NCI-H69 (cell line): ENCODE data around the gene METRNL.
"Not testable (repeated sequence)": the region's sequence is repeated elsewhere in the genome, so short reads cannot be mapped to it uniquely, and the experiment has no call there.

ENCODE experiments used
- DNase-seq: peaks from one replicate; lab custom pipeline; 2025; lab: John Stamatoyannopoulos, UW

The METRNL gene

DNA sequence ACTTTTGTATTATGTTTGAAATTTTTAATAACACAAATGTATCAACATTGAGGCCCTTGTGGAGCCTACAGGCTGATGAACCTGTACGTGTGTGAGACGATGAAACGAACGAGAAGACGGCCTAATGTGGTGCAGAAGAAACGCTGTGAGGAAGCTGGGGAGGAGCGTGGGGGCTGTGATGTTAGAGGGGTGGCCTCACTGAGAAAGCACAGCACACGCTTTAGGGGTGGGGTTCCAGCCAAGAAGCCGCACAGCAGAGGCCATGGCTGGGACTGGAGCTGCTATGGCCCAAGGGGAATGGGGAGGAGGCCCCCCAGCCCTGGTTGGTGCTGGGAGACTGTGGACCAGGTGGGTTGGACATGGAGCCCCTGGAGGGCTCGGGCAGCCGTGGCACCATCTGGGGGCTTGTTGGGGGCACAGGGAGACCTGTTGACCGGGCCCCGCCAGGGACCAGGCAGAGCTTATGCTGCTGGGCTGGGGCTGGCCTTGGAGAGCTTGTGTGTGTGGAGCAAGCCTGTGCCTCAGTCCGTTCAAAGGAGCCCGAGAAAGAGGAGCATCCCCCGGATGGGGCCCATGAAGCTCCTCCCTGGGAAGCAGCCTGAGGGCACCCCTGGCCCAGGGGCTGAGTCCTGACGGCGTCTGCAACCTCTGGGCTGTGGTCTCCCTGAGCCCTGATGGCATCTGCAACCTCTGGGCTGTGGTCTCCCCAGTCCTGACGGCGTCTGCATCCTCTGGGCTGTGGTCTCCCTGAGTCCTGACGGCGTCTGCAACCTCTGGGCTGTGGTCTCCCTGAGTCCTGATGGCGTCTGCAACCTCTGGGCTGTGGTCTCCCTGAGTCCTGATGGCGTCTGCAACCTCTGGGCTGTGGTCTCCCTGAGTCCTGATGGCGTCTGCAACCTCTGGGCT lies 44.7 kb downstream of the METRNL start:
- no peak for DNase-seq

DNA sequence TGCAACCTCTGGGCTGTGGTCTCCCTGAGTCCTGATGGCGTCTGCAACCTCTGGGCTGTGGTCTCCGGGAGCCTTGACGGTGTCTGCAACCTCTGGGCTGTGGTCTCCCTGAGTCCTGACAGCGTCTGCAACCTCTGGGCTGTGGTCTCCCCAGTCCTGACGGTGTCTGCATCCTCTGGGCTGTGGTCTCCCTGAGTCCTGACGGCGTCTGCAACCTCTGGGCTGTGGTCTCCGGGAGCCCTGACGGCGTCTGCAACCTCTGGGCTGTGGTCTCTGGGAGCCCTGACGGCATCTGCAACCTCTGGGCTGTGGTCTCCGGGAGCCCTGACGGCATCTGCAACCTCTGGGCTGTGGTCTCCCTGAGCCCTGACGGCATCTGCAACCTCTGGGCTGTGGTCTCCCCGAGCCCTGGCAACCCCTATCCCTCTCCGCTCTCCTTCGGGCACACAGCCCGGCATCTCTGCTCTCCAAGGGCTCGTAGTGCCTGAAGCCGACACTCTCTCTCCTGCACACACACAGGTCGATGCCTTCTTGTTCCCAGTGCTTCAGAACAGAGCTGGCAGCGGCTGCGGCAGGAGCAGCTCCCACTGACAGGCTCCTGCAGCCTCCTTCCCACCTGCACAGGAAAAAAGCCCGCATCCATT lies 45.6 kb downstream of the METRNL start:
- DNase-seq = no peak

DNA sequence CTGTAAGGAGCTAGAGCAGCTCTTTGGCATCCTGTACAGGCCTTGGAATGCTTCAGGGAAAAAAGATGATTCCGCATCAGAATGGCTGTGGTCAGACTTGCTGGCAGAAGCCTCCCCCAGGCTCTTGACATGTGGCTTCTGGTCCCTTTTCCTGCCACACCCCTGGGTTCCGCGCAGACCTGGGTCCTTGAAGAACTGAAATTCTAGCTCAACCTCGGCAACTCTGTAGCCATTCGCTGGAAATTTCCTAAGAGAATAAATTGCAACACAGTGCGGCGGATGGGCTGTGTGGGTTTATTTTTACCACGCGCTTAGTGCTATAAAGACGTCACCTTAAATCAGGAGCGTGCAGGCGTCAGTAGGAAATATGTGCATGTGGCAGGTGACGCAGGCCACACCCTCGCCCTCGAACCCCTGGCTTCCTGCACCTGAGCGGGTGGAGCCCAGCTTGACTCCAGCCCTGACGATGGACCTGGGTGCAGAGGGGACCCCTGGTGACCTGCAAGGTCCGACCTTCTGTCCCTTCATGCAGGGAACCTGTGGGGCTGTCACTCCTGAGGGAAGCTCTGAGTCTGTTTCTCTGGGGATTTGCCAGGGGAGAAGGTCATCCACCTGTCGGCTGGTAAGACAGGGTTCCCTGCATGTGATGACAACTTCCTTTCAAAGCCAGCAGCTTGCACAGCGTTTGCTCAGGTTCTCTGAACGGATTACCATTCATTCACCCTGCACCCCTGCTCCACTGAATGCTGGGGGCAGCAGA lies 46.3 kb downstream of the METRNL start:
- DNase-seq = no peak

DNA sequence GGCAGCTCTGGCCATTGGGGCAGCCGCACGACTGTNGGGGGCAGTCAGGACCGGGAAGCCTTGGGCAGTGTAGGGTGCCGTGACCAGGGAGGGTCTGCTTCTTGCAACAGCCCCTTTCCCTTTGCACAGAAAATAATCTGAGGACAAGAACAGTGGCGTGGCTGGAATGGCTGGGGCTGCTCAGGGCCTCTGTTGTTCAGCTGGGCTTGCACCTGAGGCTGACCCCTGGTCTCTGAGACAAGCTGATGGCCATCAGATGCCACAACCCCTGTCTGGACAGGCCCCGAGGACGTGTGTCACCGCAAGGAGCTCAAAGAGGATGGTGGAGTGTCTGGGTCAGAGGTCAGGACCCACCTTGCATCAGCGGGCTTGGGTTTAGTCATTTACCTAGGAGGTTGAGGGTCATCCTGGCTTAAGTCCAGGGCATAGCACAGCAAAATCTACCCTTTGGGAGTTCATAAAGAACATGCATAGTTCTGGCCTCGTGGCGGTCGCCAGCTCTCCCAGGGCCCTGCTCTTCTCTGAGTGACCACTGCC lies 46.9 kb downstream of the METRNL start:
- DNase-seq = no peak

DNA sequence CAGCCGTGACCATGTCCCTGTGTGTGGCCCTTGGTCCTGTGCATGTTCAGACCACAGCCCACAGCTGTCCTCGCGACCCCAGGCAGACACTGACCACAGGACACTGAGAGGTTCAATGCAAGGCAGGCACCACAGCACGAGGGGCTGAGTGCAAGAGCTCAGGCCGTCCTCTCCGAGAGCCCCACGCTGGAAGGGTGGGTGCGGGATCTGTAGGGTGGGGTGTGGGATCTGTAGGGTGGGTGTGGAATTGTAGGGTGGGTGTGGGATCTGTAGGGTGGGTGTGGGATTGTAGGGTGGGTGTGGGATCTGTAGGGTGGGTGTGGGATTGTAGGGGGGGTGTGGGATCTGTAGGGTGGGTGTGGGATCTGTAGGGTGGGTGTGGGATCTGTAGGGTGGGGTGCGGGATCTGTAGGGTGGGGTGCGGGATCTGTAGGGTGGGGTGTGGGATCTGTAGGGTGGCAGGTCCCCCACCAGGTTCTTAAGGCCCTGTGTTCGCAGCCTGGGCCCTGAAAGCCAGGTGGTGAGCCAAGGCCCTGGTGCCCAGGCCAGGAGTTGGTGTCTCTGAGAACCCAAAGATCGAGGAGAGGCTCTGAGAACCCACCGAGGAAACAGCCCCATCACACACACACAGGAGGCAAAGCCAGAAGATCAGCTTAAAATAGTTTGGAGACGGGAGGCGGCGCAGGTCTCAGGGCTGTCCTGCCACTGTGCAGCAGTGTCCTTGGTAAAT lies 48.2 kb downstream of the METRNL start:
- no peak for DNase-seq

DNA sequence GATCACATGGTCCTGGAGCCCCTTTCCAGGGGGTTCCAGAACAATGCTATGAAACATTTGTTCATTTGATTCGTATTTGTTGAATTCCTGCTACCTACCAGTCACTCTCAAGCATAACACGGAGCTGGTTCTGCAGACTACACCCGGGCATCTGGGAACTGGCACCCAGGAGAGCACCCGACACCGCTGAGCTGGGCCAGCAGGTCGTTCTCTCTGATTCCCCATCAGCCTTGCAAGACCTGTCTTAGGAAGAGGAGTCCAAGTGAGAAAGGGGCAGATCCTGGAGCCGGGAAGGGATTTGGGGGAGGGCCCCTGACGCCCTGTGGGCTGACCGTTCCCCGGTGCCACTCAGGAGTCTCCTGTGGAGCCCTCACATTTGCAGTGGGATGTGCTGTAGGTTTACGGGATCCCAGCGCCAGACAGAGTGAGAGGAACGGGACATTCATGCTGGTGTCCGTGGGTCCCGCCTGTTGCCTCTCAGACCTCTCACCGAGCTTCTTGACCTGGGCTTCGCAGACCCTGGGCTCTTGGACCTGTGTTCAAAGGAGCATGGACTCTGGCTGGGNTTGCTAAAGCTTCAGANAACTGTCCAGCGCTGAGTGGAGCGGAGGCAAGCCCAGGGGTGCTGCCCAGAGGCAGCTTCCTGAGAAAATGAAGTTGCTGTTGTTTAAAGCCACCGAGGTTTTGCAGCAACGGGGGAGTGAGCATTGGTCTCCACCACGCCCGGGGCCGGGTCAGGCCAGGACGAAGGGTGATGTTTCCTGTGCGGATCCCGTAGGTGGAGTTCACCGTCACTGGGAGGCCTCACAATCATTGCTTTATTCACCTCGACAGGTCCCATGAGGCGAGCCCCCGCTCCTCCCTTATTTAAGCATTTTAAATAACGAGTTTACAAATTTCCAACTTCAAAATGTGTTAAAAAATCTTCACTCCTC lies 49.2 kb downstream of the METRNL start:
- no peak for DNase-seq

DNA sequence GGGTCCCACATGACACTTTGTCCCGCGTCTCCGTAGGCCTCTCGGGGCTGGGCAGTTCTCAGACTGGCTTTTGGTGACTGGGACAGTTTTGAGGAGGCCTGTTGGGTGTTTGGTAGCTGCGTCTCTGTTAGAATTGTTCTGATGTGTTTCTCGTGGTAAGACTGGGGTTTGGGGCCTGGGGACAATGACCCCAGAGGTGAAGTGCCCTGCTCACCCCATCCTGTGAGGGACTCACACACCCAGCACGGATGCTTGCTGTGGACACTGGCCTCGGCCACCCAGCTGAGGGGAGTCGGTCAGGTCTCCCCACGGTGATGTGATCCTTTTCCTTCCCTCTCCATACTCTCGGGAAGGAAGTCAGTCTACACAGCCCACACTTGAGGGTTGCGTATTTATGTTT lies 50.3 kb downstream of the METRNL start:
- no peak for DNase-seq

DNA sequence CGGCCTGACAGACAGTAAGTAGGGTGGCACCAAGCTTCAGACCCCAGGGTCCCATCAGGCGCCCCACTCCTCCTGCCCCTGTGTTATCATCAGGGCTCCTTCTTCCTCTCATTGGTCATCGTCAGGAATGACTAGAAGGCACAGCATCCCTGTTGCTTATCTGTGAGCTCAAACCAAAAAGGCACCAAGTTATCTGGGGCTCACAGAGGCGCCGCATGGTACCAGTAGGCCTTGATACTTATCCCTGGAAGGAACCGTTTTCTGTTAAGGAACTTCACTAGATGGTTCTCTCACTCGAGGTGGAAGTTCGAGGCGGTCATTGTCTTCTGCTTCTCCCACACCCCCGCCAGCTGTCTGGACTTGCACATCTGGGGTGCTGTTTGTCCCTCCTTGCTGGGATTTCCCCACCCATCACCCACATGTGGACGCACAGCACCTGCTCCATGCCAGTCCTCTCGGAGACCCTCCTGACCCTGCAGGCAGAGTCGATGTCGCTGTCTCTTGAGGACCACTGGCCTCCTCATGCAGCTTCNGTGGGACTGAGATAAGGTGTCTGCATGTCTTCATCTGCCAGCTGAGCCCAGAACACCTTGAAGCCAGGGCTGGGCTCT lies 52.1 kb downstream of the METRNL start:
- DNase-seq = no peak

DNA sequence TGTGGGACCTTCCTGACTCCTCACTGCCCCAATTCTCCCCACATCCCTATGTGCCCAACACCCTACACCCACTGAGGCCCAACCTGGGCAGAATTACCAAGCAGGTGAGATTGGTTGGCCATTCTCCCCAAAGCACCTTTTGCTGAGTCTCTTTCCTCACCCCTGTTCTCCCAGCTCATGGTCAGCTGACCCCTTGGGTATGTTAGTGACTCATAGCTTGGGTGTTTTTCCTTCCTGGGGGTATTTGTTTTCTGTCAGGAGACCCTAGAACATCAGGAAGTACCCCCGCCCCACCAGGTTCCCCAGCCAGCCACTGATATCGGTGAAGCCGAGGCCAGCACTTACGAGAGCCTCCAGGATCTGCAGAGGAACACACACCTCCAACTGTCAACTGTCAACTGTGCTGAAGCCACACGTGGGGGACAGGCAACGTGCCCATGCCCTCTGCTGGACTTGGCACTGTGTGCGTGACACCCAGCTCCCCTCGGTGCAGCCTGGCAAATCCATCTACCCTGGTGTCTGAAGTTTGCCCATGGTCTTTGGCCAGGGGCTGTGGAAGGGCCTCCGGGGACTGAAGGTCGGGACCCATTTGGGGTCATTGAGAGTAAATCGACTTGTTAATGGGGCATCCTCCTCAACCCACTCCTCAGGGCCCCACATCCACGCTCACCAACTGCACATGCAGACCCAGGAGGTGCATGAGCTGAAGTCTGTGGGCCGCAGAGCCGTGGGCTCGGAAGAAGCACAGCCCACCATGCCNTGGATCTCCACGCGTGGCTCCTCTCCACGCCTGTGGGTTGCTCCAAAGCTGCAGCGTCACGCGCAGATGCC lies 53.1 kb downstream of the METRNL start:
- DNase-seq = no peak

DNA sequence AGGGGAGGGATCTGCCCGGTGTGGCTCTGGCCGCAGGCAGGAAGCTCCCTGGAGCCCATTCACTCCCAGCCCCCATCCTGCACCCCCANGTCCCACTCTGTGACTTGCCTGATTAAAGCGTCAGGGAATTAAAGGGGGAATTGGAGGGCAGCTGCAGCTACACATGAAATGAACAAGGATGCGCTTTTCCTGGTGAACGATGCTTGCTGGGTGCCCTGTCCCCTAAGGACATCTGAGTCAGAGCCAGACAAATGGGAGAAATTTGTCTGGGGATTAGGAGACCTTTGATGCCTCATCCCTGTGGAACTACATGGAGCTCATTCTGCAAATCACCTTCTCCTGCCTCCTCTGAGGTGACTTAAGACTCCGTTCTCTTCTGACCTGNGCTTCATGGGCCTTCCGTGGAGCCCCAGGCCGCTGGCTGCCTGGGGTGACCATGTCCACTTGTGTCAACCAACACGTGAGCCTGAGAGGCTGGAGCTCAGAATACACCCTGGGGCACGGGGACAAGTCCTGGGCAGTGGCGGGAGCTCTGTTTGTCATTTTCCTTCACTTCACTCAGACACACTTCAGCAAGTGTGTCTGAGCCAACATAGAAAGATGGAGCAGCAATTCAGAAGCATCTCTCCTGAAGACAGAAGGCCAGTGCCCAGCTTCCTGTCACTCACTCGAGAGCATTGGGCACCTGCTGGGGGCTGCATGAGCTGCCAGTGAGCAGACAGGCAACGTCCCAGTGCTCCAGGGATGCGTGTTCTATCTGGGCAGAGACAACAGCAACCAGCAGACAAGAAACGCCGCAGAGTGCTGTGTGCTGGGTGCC lies 54.1 kb downstream of the METRNL start:
- DNase-seq = no peak

DNA sequence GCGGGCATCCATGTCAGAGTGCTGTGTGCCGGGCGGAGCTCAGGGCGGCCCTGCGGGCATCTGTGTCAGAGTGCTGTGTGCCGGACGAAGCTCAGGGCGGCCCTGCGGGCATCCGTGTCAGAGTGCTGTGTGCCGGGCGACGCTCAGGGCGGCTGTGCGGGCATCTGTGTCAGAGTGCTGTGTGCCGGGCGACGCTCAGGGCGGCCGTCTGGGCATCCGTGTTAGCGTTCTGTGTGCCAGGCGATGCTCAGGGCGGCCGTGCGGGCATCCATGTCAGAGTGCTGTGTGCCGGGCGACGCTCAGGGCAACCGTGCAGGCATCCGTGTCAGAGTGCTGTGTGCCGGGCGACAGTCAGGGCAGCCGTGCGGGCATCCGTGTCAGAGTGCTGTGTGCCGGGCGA lies 55.0 kb downstream of the METRNL start:
- not testable (repeated sequence) for DNase-seq

DNA sequence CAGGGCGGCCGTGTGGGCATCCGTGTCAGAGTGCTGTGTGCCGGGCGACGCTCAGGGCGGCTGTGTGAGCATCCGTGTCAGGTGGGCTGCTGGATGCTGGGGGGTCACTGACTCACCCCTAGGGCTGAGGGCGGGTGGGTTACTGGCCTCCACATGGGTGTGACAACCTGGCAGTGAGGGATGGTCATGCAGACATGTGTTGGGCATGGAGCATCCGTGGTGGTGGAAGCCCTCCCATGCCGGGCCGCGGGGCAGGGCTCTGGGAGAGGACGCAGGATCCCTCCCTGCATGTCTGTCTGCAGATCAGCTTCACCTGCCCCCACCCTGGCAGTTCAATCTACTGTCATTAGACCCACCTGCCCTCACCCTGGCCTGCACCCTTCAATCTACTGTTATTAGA lies 56.3 kb downstream of the METRNL start:
- DNase-seq = no peak

DNA sequence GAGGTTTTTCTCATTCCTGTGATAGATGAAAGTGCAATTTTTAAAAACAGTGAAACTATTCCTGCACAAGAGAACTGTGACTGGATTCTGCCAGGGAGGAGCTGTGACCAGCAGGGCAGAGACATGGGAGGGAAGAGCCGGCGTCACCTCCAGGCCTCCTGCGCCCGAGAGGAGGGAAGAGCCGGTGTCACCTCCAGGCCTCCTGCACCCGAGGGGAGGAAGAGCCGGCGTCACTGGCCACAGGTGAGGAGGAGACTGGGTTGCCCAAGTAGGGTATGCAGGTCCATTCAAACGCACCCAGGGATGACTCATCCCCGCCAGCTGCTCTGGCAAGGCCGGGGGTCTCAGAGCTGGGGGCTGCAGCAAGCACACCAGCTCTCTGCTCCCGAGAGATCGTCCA lies 56.7 kb downstream of the METRNL start:
- no peak for DNase-seq

DNA sequence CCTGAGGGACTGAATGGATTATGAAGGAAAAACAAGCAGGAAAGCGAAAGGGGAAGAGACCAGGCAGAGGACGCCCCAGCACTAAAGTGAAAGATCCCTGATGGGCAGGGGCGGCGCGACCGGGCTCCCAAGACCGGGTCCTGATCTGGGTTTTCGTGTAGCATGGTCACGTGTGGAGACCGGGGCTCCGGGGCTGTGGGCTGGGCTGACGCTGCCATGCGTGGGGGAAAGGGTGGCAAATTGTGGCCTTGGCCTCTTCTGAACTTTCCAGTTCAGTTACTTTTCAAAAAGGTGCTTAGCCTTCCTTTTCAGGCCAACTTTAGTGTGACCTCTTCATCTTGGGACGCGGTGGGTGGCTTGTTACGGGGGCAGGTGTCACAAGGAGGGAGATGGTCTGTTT lies 57.5 kb downstream of the METRNL start:
- no peak for DNase-seq

DNA sequence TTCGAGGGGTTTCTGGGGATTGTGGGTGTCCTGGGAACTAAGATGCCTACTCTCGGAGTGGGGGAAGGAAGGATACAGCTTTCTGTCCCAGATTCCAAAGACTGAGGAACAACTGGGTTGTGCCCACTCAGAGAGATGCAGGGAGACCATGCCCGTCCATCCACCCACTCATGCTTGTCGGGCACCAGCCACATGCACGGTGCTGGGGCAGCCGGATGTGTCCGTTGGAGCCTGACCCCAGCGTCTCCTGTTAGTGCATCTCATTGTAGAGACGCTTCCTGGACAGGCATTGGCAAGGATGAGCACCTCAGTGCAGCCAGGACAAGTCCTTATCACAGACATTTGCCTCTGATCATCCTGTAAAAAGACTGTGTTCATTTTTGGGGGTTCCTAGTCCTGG lies 58.1 kb downstream of the METRNL start:
- DNase-seq = no peak

DNA sequence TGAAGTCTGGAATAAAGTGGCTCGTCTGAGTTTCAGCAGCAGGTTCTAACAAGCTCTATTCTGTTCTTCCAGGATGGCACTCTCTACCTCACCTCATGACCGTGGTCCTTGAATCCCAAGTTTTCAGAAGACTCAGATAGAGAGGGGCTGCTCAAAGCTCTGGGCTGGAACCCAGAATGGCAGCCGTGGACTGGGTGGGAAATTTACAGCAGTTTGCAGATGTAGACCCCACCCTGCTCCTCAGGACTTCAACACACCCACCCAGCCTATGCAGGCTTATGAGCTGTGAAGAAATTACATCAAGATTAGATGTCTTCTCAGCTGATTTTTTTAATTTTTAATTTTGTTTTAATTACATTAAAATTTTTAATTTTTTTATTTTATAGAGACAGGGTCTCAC lies 59.4 kb downstream of the METRNL start:
- DNase-seq = no peak

DNA sequence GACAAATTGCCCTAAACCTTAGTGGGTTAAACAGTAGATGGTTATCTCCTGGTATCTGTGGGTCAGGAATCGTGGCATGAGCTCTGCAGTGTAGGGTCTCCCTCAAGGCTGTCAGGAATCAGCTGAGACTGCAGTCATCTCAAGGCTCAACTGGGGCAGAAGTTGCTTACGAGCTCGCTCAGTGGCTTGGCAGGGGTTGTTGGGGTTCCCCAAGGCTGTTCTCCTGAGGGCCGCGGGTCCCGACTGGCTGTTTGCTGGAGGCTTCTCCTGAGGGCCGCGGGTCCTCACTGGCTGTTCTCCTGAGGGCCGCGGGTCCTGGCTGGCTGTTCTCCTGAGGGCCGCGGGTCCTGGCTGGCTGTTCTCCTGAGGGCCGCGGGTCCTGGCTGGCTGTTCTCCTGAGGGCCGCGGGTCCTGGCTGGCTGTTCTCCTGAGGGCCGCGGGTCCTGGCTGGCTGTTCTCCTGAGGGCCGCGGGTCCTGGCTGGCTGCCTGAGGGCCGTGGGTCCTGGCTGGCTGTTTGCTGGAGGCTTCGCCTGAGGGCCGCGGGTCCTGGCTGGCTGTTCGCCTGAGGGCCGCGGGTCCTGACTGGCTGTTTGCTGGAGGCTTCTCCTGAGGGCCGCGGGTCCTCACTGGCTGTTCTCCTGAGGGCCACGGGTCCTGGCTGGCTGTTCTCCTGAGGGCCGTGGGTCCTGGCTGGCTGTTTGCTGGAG lies 60.3 kb downstream of the METRNL start:
- not testable (repeated sequence) for DNase-seq

DNA sequence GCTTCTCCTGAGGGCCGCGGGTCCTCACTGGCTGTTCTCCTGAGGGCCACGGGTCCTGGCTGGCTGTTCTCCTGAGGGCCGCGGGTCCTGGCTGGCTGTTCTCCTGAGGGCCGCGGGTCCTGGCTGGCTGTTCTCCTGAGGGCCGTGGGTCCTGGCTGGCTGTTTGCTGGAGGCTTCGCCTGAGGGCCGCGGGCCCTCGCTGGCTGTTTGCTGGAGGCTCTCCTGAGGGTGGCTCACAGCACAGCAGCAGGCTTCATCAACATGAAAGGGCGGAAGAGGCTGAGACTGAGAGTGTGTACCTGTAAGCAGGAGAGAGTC lies 60.8 kb downstream of the METRNL start:
- DNase-seq = not testable (repeated sequence)
